Measurements from ENCODE around the gene NHLH2. TPM values are rescaled to one million over a fixed set of nuclear protein-coding genes. Genes with fewer than 3 reads are reported as not detected.

NHLH2 gene
- polyA plus RNA-seq, 1 of the 3 experiments (the other 2 are of a cell fraction) = not detected

- CTCF ChIA-PET = no interaction called here
- POLR2A ChIA-PET = no interaction called here
Observed at GRCh38 chr1:115850937-115851336, 10.0 kb upstream of the NHLH2 start.

More at GRCh38 chr1:115850937-115851336, 10.0 kb upstream of the NHLH2 start:
- no peaks in the 10 kb centered on the region for H3F3A ChIP-seq (replicated peaks; ENCODE audit: insufficient read depth)
- no peak for DNase-seq
- no peak overlapping the region for H3K4me2 ChIP-seq
- H3K36me3 ChIP-seq (replicated peaks in 1 of 2; ENCODE audit: control insufficient read depth in 1 of 2, insufficient read depth in 2 of 2, low read length in 1 of 2) = no peaks in the 10 kb centered on the region
- H3K79me2 ChIP-seq (ENCODE audit: insufficient read depth) = no peaks in the 10 kb centered on the region
- no peaks in the 10 kb centered on the region for H3K9me3 ChIP-seq
- H2AFZ ChIP-seq (ENCODE audit: low read depth) = no peak overlapping the region
- WGBS (ENCODE audit: low lambda C conversion rate) = 25% methylated on average over 1 of the region's 2 CpGs
- H3K4me3 ChIP-seq (ENCODE audit: low read depth in 2 of 2, low read length in 1 of 2) = no peak overlapping the region
- H3K27me3 ChIP-seq (ENCODE audit: insufficient read depth) = no peaks in the 10 kb centered on the region
- no peak overlapping the region for H3K9ac ChIP-seq
- no peak for TF ChIP-seq POLR2AphosphoS5 (IDR thresholded peaks at IDR 0.05; ENCODE audit: low read depth, low read length)
- no peak for TF ChIP-seq PBX3 (IDR thresholded peaks at IDR 0.05)
- no peak for TF ChIP-seq RAD21 (IDR thresholded peaks at IDR 0.05; ENCODE audit: low read length)
- TF ChIP-seq RFX5 (IDR thresholded peaks at IDR 0.05; ENCODE audit: low read length) = no peak
- no peak for TF ChIP-seq USF2 (IDR thresholded peaks at IDR 0.05; ENCODE audit: borderline replicate concordance, low read depth, low read length)
- TF ChIP-seq RXRA (IDR thresholded peaks at IDR 0.05; ENCODE audit: borderline replicate concordance, low read depth) = no peak
- no peak for TF ChIP-seq MEF2A (IDR thresholded peaks at IDR 0.05; ENCODE audit: borderline replicate concordance, low read depth)
- no peak for TF ChIP-seq GABPA (IDR thresholded peaks at IDR 0.05; ENCODE audit: low read depth)
- no peak for TF ChIP-seq FOSL2 (IDR thresholded peaks at IDR 0.05; ENCODE audit: borderline replicate concordance, low read depth)
- no peak for TF ChIP-seq REST (IDR thresholded peaks at IDR 0.05; ENCODE audit: low read depth, low read length)
- TF ChIP-seq IRF3 (IDR thresholded peaks at IDR 0.05; ENCODE audit: low read depth, low read length) = no peak
- no peak for TF ChIP-seq USF1 (IDR thresholded peaks at IDR 0.05; ENCODE audit: borderline replicate concordance, low read depth)
- TF ChIP-seq FOXM1 (IDR thresholded peaks at IDR 0.05; ENCODE audit: low read depth) = no peak
- TF ChIP-seq ELF1 (IDR thresholded peaks at IDR 0.05) = no peak
- no peak for TF ChIP-seq NRF1 (IDR thresholded peaks at IDR 0.05; ENCODE audit: low read depth, low read length)
- no peak for TF ChIP-seq JUND (IDR thresholded peaks at IDR 0.05)
- TF ChIP-seq MXI1 (IDR thresholded peaks at IDR 0.05; ENCODE audit: low read depth, low read length) = no peak
- no peak for TF ChIP-seq NFIC (IDR thresholded peaks at IDR 0.05; ENCODE audit: borderline replicate concordance)
- no peak for TF ChIP-seq RCOR1 (IDR thresholded peaks at IDR 0.05; ENCODE audit: low read length)
- no peak for TF ChIP-seq EP300 (IDR thresholded peaks at IDR 0.05; ENCODE audit: borderline replicate concordance in 1 of 2, low read depth in 1 of 2, low read length in 1 of 2)
- H3K27ac ChIP-seq (ENCODE audit: low read depth in 2 of 2, low read length in 1 of 2) = no peak overlapping the region
- H4K20me1 ChIP-seq (ENCODE audit: insufficient read depth) = no peaks in the 10 kb centered on the region
- H3K4me1 ChIP-seq (ENCODE audit: control insufficient read depth in 1 of 2, insufficient read depth in 2 of 2, low read depth in 1 of 2, low read length in 1 of 2) = no peaks in the 10 kb centered on the region
- H3K9me2 ChIP-seq = no peaks in the 10 kb centered on the region
